DMS53 (cell line): ENCODE results near the gene MICAL1.

Experiments used
- DNase-seq: peaks from one replicate; lab custom pipeline; 2025; lab: John Stamatoyannopoulos, UW

The MICAL1 gene

GRCh38 chr6:109436041-109436440 is 19.5 kb downstream of the MICAL1 start:
- no peak for DNase-seq

DNA sequence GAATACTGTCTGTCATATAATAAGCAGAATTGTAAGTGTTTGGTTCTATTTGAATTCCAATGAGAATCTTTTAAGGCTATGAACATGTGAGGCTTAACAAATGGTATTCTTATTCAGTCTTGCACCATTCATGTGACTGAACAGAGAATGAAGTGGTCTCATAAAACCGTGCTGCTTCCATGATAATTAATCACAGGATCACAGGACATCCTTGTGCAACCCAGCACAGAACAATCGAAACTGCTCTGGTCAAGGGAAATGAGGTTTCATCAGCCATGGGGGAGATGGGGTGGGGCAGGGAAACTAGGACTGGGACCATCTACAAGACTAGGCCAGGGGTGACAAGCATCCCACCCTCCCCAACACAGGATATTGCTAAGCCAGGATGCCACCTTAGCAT is 21.1 kb downstream of the MICAL1 start:
- no peak for DNase-seq

DNA sequence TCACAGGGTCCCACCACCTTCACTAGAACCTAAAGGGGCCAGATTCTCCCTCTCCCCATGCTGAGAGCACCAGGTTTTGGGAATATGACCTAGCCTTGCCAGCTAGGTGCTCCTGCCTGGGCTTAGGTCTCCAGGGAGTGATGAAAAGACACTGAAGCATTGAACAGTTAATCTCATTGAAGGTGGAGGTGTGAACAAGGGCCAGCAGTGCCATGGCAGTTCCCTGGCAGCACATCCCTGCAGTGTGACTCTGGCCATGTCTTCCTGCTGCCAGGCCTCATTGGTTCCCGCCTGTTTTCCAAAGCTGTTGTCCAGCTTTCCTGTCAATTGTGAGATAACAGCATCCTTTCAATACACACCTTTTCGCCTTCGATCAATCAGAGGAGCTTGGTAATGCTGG is 26.1 kb downstream of the MICAL1 start:
- DNase-seq, result no peak

DNA sequence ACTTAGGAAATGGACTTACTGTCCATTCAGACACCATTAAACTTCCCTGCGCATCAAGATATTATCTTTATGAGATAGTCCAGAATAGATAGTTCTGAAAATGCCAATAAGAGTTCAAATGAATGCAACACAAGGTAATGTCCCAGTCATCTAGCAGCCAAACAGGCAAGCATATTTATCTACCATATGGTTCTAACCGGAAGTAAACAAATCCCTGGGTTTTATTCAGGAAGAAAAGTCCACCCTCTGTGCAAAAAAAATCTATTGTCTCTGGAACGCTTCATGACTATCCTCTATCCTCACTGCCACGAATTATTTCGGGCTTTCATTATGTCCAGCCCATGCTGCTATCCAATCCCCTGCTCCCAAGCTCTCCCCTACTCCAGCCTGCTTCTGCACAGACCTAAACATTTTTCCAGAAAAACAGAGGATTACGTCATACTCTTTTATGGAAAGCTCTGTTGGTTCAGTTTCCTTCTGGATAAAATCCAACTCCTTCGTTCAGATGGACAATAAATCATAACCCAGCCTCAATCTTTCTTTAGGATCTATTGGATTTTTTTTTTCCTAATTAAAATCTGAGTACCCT is 26.6 kb downstream of the MICAL1 start:
- DNase-seq, result peak; percentile 13

- DNase-seq, result no peak
Measured at GRCh38 chr6:109424946-109425345, 30.6 kb downstream of the MICAL1 start.

- no peak for DNase-seq
Measured at GRCh38 chr6:109421184-109421583, 34.4 kb downstream of the MICAL1 start.

DNA sequence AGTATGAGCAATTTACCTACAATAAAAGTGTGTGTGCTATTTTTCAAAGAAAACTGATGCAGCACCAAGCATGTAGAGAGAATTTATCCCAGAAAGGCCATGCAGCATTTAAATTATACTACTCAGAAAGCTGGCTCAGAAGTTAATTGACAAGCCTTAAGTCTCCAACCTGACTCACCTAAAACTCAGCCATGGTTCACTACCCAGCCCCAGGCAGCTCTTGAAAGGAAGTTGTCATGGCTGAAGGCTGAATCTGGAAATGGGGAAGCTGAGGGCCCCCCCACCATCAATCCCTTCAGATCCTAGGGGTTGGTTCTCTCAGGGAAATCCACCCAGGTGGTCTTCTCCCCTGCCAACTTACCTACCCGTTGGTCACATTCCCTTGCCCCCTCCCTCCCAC is 34.8 kb downstream of the MICAL1 start:
- DNase-seq, result no peak

DNA sequence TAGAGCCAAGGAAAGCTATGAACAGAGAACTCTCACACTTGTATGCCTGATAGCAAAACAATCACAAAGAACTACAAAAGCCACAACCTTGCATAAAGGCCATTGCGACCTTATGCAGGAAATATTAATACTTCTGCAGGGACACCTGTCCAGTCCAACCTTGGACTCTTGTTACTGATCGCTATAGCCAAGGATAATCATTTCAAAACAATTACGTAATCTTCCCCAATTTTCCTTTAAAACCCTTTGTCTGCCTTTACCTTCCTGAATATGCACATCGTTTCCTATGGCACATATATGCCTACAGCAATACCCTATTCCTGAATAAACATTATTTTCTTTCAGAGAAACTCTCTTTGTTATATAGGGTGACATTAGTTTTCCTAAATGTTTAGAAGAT is 37.9 kb downstream of the MICAL1 start:
- no peak for DNase-seq

DNA sequence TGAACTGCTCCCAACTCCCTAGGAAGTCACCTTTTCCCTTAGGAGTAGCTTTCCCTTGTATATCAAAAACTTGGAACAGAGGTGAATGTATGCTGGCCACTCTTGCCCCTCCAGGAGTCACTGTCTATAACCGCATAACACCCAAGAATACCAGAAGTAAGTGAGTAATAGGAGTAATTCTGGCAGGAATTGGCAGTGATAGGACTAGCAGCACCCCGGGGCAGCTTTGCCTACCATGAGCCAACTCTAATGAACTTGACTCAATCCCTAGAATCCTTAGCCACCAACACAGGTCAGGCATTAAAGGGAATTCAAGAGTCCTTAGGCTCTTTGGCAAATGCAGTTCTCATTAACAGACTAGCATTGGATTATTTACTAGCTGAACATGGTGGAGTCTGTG is 44.5 kb downstream of the MICAL1 start:
- DNase-seq, result no peak

DNA sequence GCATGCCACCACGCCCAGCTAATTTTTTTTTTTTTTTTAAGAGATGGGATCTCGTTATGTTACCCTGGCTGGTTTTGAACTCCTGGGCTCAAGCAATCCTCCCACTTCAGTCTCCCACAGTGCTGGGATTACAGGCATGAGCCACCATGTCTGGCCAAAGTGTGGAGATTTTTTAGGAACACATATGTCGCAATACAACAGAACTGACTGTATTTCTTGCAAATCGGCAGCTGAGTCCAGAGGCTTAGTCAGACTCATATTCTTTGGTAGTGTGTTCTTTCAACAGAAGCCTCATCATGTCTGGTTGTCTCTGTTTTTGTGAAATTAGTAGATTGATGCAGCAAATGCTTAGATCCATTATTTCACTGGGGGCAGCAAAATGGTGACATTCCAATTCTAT is 49.4 kb downstream of the MICAL1 start:
- DNase-seq, result no peak

DNA sequence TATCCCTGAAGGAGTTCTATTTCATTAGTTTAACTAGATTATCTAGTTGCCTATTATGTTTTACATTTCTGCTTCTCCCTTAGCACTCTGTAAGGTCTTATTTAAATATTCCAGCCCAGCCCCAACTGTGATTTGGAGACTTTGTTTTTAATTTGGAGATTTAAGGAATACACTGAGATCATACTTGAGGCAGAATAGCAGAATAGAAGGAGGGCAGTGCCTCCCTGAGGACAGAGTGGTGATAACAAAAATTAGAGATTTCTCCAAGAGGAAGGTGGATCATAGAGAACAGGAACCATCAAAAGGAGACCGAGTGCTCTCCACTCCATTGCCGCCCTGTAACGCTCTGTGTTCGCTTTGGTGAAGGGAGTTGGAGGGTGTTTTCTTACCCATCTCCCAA is 58.6 kb downstream of the MICAL1 start:
- peak; percentile 18 for DNase-seq

DNA sequence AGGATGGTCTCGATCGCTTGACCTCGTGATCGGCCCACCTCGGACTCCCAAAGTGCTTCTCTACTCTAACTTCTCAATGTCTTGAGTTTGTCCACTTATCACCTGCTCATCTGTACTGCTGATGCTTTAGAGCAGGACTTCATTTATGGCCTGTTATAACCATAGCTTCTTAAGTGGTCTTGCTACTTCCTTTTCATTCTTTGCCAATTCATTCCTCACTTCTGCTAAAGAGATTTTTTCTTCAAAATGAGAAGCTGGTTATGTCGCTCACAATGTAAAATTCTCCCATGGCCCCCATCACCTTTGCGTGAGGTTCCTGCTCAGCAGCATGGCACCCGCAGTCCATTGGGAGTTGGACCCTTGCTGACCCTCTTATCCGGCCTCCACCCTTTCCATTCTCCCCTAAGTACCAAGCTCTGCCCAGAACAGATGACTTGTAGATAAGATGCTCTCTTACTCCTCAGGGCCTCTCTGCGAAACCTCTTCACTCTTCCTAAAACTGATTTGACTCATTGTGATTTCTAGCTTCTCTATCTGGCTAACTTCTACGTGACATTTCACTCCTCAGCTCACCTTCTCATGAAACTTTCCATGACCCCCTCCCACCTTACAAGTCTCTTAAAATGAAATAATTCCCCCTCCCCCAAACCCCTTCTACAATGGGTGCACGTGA is 59.4 kb downstream of the MICAL1 start:
- DNase-seq, result no peak
